ENCODE data around the gene CCDC57.
A peak's percentile ranks its signal among the peaks of the same experiment; 100 is the strongest.

CCDC57 gene

DNA sequence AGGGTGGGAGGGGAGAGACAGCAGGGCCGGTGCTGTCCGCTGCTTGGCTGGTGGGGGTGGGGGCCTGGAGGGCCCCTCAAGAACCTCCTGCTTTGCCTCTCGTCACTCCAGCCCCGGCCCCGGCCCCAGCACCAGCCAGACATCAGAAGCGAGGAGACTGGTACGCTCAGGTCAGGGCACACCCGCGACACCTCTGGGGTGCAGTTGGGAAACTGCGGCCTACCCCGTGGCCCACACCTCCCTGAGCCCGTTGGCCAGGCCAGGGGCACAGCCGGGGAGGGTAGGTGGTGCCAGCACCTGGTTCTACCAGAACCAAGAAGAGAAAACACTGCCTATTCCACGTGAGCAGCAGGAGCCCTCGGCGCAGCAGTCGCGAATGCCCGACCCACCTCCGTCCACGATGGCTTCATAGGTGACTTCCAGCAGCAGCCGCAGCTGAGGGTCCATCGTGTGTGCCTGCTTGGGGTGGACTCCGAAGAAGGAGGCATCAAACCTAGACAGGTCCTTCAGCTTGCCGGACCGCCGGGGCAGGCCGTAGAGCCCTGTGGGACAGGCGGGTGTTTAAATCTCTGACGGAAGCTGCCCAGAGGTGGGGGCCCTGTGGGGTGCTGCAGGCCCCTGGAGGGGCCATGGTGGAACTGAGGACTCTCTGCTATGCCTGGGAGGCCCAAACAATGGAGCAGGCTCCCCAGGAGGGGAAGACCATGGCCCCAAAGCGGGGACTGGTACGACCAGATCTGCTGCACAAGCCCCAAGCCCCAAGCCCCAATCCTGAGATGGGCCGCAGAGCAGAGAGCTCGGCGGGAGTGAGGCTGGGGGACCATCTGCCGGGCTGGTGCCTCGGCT is 117.5 kb downstream of the CCDC57 start:
- no peak for TF ChIP-seq SIN3A (IDR thresholded peaks at IDR 0.05; ENCODE audit: borderline replicate concordance, insufficient read depth, low read length)
- no peak for TF ChIP-seq FOXP2 (optimal IDR thresholded peaks at IDR 0.05; ENCODE audit: borderline replicate concordance, extremely low read depth, extremely low read length, insufficient read depth)
- peak; percentile 11; the same call in 1 of the 2 replicates for TF ChIP-seq POLR2AphosphoS5 (IDR thresholded peaks at IDR 0.05; ENCODE audit: low read depth, low read length)

DNA sequence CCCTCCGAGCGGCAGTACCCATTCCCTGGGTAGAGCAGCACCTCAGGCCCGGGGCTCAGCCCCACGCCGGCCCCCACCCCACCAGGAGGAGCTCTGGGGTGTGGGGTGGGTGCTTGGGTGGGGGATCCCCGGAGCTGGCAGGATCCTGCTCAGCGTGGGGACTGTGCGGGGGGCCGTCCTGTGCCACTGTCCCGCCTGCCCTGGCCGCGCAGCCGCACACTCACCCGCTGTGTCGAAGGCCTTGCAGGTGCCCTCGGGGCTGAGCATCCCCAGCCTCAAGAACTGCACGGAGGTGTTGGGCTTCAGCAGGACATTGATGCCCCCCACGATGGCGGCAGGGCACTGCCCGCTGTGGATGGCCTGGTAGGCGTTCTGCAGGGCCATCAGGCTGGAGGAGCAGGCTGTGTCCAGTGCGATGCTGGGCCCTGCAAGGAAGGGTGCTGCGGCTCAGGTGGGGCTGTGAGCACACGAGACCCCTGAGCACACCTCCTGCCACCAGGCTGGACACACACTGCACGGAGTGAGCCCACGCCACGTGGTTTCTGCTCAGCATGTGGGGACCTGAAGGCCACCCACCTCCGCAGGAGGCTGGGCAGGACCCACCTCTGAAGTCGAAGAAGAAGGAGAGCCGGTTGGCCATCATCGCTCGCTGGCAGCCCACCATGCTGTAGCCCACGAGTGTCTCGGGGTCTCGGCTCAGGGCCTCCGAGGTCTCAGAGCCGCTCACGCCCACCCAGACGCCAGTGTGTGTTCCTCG is 119.5 kb downstream of the CCDC57 start:
- TF ChIP-seq FOXP2 (optimal IDR thresholded peaks at IDR 0.05; ENCODE audit: borderline replicate concordance, extremely low read depth, extremely low read length, insufficient read depth) (no peak), SIN3A (IDR thresholded peaks at IDR 0.05; ENCODE audit: borderline replicate concordance, insufficient read depth, low read length) (no peak), TAF1 (IDR thresholded peaks at IDR 0.05; ENCODE audit: borderline replicate concordance, insufficient read depth, low read length) (no peak), POLR2AphosphoS5 (IDR thresholded peaks at IDR 0.05; ENCODE audit: low read depth, low read length) (no peak; the same call in 1 of the 2 replicates)
- TF ChIP-seq, protein P1, sequence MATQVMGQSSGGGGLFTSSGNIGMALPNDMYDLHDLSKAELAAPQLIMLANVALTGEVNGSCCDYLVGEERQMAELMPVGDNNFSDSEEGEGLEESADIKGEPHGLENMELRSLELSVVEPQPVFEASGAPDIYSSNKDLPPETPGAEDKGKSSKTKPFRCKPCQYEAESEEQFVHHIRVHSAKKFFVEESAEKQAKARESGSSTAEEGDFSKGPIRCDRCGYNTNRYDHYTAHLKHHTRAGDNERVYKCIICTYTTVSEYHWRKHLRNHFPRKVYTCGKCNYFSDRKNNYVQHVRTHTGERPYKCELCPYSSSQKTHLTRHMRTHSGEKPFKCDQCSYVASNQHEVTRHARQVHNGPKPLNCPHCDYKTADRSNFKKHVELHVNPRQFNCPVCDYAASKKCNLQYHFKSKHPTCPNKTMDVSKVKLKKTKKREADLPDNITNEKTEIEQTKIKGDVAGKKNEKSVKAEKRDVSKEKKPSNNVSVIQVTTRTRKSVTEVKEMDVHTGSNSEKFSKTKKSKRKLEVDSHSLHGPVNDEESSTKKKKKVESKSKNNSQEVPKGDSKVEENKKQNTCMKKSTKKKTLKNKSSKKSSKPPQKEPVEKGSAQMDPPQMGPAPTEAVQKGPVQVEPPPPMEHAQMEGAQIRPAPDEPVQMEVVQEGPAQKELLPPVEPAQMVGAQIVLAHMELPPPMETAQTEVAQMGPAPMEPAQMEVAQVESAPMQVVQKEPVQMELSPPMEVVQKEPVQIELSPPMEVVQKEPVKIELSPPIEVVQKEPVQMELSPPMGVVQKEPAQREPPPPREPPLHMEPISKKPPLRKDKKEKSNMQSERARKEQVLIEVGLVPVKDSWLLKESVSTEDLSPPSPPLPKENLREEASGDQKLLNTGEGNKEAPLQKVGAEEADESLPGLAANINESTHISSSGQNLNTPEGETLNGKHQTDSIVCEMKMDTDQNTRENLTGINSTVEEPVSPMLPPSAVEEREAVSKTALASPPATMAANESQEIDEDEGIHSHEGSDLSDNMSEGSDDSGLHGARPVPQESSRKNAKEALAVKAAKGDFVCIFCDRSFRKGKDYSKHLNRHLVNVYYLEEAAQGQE (IDR thresholded peaks at IDR 0.05; ENCODE audit: insufficient read depth in 1 of 2, low read depth in 2 of 2, low read length in 2 of 2) = no peak

DNA sequence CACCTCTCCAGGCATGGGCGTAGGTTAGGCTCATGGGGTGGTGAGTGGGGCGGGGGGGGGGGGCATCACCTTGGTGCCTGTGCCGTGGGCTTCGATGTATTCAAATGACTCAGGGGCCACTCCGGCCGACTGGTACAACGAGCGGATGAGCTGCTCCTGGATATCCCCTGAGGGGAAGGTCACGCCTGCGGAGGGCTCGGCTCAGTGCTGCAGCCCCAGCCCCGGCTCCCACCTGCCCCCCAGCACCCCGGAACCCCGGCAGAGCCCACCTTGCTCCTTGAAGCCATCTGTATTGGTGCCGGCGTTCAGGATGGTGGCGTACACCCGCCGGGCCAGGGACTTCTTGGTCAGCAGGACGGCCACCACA is 120.0 kb downstream of the CCDC57 start:
- TF ChIP-seq SIN3A (IDR thresholded peaks at IDR 0.05; ENCODE audit: borderline replicate concordance, insufficient read depth, low read length) (no peak), POLR2AphosphoS5 (IDR thresholded peaks at IDR 0.05; ENCODE audit: low read depth, low read length) (no peak), TAF1 (IDR thresholded peaks at IDR 0.05; ENCODE audit: borderline replicate concordance, insufficient read depth, low read length) (no peak), FOXP2 (optimal IDR thresholded peaks at IDR 0.05; ENCODE audit: borderline replicate concordance, extremely low read depth, extremely low read length, insufficient read depth) (no peak)
- TF ChIP-seq, protein P1 (IDR thresholded peaks at IDR 0.05; ENCODE audit: insufficient read depth in 1 of 2, low read depth in 2 of 2, low read length in 2 of 2) = no peak

DNA sequence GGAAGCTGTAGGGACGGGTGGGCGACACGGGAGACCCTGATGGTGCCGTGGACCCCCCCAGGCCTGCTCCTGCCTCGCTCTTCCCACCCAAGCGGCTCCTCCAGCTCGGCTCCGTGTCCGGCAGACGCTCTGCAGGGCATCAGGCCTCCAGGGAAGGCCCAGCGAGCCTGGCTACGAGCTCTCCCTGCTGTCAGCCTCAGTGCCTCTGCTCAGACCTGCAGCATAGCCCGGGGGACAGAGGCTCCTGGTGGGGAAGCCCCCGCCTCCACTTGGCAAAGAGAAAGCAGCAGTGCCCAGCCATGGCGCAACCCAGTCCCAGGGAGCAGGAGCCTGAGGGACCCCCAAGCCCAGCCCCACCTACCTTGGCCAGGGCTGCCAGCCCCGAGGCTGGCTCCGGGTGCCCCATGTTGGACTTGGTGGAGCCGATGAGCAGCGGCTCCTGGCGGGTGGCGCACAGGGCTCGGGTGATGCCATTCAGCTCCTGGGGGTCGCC is 120.5 kb downstream of the CCDC57 start:
- TF ChIP-seq SIN3A (IDR thresholded peaks at IDR 0.05; ENCODE audit: borderline replicate concordance, insufficient read depth, low read length) (no peak), FOXP2 (optimal IDR thresholded peaks at IDR 0.05; ENCODE audit: borderline replicate concordance, extremely low read depth, extremely low read length, insufficient read depth) (no peak), TAF1 (IDR thresholded peaks at IDR 0.05; ENCODE audit: borderline replicate concordance, insufficient read depth, low read length) (no peak), POLR2AphosphoS5 (IDR thresholded peaks at IDR 0.05; ENCODE audit: low read depth, low read length) (no peak)
- TF ChIP-seq, protein P1 (IDR thresholded peaks at IDR 0.05; ENCODE audit: insufficient read depth in 1 of 2, low read depth in 2 of 2, low read length in 2 of 2) = no peak

DNA sequence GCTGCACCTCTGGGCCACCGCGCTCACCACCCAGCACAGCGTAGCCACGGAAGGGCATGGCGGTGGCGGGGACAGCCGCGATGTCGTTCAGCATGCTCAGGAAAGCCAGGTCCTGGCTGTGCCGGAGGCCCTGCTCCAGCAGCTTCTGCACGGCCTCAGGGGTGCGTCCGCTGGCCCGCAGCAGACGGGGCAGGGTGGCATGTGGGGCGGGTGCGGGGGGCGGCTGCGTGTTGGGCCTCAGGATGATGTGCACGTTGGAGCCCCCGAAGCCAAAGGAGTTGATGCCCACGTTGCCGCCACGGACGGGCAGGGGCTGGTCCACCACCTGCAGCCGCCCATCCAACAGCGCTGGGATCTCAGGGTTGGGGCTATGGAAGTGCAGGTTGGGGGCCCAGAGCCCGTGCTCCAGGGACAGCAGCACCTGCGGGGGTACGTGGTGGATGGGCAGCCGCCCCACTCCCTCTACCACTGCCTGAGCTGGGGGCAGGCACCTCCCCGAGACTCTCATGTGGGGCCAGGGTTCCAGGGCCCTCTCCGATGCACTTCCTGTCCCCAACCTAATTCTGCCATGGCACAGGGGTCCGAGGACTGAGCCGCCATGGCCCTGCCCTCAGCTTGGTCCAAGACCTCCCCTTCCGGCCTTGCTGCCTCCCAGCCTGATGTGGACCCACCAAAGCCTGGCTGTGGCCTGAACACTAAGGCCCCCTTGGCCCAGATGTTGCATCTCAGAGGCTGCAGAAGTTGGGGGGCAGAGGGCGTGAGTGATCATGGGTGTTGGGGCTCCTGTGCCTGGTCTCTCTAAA is 121.2 kb downstream of the CCDC57 start:
- TF ChIP-seq SIN3A (IDR thresholded peaks at IDR 0.05; ENCODE audit: borderline replicate concordance, insufficient read depth, low read length) = no peak
- TF ChIP-seq TAF1 (IDR thresholded peaks at IDR 0.05; ENCODE audit: borderline replicate concordance, insufficient read depth, low read length) = no peak
- peak; percentile 8; the same call in 1 of the 2 replicates for TF ChIP-seq POLR2AphosphoS5 (IDR thresholded peaks at IDR 0.05; ENCODE audit: low read depth, low read length)
- TF ChIP-seq, protein P1 (IDR thresholded peaks at IDR 0.05; ENCODE audit: insufficient read depth in 1 of 2, low read depth in 2 of 2, low read length in 2 of 2) = no peak
- TF ChIP-seq FOXP2 (optimal IDR thresholded peaks at IDR 0.05; ENCODE audit: borderline replicate concordance, extremely low read depth, extremely low read length, insufficient read depth) = no peak

Measured in PFSK-1 (cell line).